ENCODE data around the gene RAMACL.
"Not testable (repeated sequence)": the region's sequence is repeated elsewhere in the genome, so short reads cannot be mapped to it uniquely, and the experiment has no call there.

RAMACL gene

GRCh38 chr6:166586424-166587156, at the start of gene RAMACL:
TSS of gene RAMACL (minus strand) at chr6:166586678. CDS start at chr6:166586477, 201 bp downstream.
- peak in 1 of 2 donors; percentile 19 for DNase-seq (ENCODE audit: low read depth in 2 of 2)

DNA sequence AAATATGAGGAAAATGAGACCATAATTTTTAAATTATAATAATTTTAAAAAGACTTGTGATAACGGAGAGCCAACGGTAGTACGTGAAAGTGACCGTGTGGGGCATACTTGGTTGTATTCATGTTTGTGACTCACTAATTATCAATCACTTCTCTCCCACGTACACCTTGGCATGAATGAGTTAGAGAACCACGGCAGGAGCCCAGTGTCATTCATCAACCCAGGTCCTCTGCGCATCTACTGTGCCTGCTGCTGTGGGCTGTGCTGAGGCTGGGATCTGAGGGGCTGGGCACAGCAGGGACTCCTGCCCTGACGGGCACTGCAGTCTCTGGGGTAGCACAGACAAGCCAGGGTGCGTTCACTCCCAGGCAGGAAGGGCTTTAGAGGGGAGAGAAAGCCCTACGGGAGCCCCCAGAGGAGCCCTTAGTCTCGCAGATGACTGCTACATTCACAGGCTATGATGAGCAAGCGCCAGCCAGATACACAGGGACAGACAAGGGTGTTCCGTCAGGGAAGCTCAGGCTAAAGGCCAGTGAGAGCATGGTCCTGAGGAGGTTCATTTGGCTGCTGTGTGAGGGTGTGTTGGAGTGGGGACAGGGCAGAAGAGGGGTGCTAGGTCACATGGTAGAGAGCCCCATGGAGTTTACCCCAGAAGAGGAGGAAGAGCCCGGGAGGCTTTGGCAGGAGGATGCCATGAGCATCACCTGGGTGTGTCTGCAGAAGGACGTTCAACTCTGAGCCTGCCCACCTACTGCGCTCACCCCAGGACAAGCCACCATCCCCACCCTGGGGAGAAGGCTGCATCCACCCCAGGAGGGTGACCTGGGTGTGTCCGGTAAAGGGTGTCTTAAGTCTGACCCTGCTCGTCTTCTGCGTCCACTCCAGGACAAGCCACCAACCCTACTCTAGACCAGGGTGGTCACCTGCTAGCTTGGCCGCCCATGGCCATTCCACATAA, 48.8 kb upstream of the RAMACL start:
- DNase-seq (ENCODE audit: low read depth in 2 of 2) = no peak

- DNase-seq (ENCODE audit: low read depth in 2 of 2) = not testable (repeated sequence)
Measured at GRCh38 chr6:166634581-166634980, 48.1 kb upstream of the RAMACL start.

DNA sequence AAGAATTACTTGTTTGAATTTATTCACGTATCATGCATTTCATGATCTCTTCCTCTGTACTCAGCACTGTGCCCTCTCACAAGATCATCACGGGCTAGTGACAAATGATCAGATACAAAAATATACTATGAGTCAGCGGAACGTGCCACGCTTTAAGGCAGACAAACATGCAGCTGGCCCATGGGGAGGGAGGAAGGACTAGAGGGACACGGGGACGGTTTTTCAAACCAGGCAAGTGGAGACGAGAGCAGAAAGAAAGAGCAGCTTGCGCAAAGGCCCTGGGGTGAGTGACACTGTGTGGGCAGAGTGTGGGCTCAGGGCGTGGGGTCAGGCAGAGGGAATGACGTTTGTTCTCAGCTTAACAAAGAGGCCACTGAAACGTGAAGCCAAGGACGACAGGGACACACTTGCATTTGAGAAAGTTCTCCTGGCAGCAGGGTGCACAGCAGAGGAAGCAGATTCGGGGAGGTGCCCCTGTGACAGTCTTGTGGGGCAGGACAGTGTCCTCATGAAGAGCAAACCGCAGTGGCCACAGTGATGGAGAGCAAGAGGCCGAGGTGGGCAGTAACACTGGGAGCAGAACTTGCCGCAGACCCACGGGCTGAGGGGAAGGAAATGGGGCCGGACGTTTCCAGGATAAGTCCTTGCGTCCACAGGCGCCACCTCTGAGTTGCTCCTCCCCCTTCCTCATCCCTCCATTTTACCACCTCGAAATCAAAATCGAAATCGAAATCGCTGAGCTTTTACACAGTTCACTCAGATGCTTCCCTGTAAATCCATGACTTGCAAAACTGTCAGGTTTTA, 47.5 kb upstream of the RAMACL start:
- no peak for DNase-seq (ENCODE audit: low read depth in 2 of 2)

GRCh38 chr6:166632731-166633130, 46.3 kb upstream of the RAMACL start:
- no peak for DNase-seq (ENCODE audit: low read depth in 2 of 2)

- no peak for DNase-seq (ENCODE audit: low read depth in 2 of 2)
Measured at GRCh38 chr6:166630462-166630861, 44.0 kb upstream of the RAMACL start.

DNA sequence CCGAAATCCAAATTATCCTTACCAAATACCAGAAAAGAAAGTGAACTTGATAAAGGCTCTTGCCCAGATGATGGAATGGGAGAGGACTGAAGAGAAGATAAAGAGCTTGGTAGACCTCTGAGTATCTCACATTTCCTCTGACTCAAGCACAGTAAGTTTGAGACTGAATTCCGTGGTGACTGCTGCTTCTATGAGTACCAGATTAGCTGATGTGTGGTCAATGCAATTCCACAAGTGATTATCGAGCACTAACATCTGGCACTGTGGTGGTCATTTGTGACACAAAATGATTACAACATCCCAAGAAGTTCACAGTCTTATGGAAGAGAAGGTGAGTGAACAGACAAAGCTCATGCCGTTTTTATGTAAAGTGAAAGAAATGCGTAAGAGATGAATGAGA, 43.1 kb upstream of the RAMACL start:
- no peak for DNase-seq (ENCODE audit: low read depth in 2 of 2)

GRCh38 chr6:166627875-166628801, 41.7 kb upstream of the RAMACL start:
- DNase-seq (ENCODE audit: low read depth in 2 of 2) = peak; percentile 23 to 40

DNA sequence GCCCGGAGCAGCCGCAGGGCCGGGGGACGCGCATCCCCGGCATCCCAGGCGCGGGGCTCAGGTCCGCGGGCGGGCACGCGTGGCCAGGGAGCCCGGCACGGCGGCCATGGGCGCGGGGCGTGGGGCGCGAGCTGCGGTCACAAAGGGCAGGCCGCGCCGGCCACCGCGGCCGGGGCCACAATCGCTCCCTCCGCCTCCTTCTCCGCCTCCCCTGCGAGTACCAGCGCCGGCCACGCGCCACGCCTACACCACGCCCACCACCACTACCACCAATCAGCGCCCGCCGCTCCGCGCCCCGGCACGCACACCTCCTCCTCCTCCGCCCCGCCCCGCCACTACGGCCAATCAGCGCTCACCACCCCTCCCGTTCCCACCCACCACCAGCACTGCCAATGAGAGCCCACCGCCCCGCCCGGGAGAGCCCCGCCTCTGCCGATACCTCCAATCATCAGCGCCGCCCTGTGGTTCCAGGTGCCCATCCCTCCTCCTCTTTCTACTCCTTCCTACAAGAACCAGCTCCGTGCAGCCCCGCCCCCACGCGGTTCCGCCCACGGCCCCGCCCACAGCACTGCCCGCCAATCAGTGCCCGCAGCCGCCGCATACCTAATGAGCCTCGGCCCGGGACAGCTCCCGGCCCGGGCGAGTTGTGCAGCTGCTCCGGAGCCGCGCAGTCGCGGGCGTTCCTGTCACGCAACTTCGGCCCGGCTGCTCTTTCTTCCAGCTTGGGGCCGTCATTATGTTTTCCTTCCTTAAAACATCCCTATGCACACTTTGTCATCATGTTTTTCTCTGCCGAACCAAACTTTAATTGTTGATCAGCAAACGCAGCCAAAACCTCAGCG, 40.8 kb upstream of the RAMACL start, which contains the start of gene RPS6KA2:
TSS of gene RPS6KA2 (minus strand) at position 219 of the 842 bp plus-strand sequence. CDS start 232 bp downstream, outside the sequence.
- peak; percentile 99 to 100 for DNase-seq (ENCODE audit: low read depth in 2 of 2)

DNA sequence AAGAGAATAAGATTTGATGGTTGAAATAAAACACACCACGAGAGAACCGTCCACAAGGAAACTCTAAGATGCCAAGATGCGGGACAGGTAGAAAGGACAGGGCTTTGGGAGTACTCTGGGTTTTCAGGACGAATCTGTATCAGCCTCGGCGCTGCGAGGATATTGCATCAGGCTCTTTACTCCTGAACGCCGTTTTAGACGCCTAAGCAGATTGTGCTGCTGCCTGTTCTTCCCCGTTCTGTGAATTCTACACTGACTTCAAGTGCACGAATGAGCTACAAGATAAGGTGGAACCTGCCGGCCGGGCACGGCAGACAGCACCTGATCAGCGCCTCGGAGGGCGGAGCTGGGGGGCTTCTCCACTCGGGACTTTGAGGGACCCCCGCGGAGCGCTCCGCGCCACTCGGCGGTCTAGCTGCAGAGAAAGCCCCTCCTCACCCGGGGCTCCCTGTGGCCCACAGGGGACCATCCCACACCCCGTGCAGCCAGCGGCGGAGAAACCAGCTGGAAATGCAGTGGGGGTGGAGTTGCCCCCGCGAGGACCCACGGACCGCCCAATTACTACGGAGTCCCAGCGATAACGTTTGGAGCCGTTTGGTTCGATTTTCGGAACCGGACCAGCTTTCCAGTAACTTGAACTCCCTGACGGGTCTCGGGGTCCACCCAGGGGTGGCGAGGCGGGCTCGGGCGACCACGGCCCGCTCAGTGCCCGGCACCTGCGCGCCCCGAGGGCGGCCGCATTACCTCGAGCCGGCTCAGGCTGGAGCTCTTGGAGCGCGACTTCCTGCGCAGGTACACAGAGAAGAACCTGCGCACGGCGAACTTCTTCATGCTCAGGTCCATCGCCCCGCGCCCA, 39.9 kb upstream of the RAMACL start:
- DNase-seq (ENCODE audit: low read depth in 2 of 2) = no peak

- no peak for DNase-seq (ENCODE audit: low read depth in 2 of 2)
Measured at GRCh38 chr6:166625356-166625755, 38.9 kb upstream of the RAMACL start.

DNA sequence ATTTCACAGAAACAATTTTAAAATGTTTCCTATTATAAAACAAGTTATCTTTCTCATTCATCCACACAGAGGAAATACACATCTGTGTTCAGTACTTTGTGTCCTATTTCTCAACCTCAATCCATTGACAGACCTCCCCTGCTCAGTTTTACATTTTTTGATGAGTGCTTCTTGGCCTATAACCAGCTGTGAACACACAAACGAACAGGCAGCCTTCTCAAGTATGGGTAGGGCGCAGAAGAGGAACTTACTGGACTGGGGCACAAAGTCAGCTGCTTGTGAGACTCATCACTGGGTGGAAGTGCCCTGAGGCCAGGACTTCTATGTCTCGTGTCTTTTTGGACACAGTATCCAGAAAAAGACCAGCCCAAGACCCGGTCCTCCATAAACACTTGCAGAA, 37.8 kb upstream of the RAMACL start:
- no peak for DNase-seq (ENCODE audit: low read depth in 2 of 2)

DNA sequence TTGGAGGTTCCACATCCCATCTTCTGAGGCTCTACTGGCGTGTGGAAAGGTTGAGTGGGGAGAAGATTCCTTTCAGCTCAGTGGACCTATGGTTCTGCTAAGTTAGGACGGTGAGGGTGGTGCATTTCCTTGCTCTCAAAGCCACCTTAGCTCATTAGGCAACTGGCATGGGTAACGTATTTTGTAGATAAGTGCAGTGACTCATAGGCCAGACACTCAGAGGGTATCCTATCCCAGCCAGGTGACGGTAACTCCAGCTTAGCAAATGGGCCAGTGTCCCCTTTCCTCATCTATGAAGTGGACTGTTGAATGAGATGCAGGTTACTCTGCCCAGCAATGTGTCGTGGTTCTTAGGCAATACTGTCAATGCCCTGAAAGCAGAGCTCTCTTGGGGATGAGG, 36.8 kb upstream of the RAMACL start:
- DNase-seq (ENCODE audit: low read depth in 2 of 2) = no peak

- DNase-seq (ENCODE audit: low read depth in 2 of 2) = no peak
Measured at GRCh38 chr6:166621114-166621540, 34.6 kb upstream of the RAMACL start.

- DNase-seq (ENCODE audit: low read depth in 2 of 2) = no peak
Measured at GRCh38 chr6:166620478-166621113, 34.1 kb upstream of the RAMACL start.

- no peak for DNase-seq (ENCODE audit: low read depth in 2 of 2)
Measured at GRCh38 chr6:166619912-166620311, 33.4 kb upstream of the RAMACL start.

DNA sequence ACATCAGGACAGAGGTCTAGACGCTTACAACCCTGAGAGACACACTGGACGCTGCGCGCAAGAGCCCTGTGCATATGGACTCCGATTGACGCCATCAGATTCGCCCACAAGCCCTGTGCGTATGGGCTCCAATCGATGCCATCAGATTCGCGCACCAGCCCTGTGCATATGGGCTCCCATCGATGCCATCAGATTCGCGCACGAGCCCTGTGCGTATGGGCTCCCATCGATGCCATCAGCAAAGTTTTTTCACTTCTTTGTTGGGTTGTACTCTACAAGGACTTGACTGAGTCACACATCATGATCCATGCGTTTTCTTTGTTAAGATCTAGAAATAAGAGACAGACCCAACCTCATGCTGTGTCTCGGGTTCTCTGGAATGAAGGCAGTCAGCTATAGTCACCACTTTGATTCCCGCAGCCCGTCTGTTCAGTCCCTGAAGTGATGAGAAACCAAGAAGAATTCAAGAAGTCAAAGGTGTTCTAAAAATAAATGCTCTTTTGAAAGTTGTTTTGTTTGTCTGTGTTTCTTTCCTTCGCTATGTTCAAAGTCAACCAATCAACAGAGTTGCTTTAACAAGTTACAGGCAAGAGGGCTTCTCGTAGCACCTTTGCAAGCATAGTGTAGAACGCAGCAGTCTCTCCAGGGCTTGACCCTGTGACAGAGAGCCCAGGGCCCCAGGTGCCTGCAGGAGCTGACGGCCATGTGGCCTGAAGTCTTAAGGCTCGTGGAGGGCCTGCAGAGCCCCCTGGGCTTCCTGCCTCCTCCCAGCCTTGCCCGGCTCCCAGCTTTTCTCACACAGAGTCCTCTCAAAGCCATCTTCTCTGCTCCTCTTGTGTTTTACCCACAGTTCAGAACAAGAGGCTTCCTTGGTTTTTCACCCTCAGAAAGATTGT, 32.6 kb upstream of the RAMACL start:
- no peak for DNase-seq (ENCODE audit: low read depth in 2 of 2)

Data from stimulated activated CD8-positive, alpha-beta memory T cell treated with anti-CD3 and anti-CD28 coated beads, Interleukin-7, amount 100 ng/mL, for 4 hours (primary cell).